RWPE1 (cell line): ENCODE results near the gene RAC3.

Source experiments
- CTCF ChIA-PET: fragments of 350-600 bp; sonication (Branson Sonifier 250); formaldehyde crosslinking; extraction: SDS; loops from one replicate; lab custom pipeline; 2021; lab: Yijun Ruan, JAX
- POLR2A ChIA-PET: fragments of 400-600 bp; formaldehyde crosslinking; extraction: SDS; loops from one replicate; lab custom pipeline; 2020; ENCODE audit warnings: antibody characterized with exemption; ENCODE audit not compliant: low non-redundant PET; lab: Yijun Ruan, JAX
- DNase-seq: peaks from one replicate; pipeline ENCODE4 v3.0.0; 2012; ENCODE audit warnings: low spot score
- H3K27ac ChIP-seq: fragments of 450-650 bp; 2 replicates; pipeline ENCODE4 v1.5.1; 2017
- TF ChIP-seq, protein P1 (sequence below): fragments of 450-650 bp; conservative IDR thresholded peaks from 2 replicates; pipeline ENCODE4 v1.5.1; 2017; ENCODE audit warnings: low read depth, mild to moderate bottlenecking

RAC3 gene

DNA sequence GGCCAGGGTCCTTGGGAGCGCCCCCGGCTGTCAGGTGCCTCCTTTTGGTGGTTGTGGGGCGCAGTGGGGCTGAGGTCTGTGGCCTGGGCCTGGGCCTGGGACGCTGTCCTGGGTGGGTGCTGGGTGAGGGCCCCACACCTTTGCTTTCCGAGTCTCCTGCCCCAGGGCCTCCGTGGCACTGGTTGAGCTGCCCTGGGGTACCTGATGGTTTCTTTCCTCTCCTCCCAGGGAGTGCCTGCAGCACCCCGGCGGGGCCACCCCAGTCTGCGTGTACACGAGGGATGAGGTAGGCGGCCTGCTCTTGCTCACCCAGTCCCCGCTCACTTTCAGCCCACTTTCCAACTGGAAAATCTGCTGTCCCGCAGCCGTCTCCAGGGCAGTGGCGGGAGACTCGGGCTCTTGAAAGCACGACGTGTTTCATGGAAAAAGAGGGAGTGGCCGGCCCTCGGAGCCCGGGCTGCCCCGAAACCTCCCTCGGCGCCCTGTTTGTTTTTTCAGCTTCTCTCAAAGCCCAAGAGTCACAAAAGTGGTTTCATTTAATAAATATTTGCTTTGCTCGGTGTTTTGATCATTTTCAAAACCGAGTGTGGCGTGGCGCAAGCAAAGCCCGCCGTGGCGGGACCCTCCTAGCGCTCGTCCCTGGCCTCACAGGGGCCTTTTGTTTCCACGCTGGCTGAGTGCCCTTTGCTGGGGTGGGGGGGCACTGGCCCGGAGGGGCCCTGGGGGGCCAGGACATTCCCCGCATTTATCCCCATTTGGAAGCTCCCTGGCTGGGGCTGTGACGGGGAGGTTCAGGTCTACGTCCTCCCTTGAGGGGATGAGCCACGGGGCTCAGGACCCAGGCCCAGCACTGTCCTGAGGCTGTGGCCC is 36.6 kb upstream of the RAC3 start:
- peak overlapping the region; percentile 100; the same call in 1 of the 2 replicates for H3K27ac ChIP-seq
- ChIA-PET POLR2A (no interaction called here), CTCF (interaction anchor here (0.5 to 0.7 kb wide), 3 partner anchors 82 to 424 kb away, joined by 5 to 6 read pairs (median 5); no protein-coding TSS in a partner anchor)
- TF ChIP-seq, protein P1, sequence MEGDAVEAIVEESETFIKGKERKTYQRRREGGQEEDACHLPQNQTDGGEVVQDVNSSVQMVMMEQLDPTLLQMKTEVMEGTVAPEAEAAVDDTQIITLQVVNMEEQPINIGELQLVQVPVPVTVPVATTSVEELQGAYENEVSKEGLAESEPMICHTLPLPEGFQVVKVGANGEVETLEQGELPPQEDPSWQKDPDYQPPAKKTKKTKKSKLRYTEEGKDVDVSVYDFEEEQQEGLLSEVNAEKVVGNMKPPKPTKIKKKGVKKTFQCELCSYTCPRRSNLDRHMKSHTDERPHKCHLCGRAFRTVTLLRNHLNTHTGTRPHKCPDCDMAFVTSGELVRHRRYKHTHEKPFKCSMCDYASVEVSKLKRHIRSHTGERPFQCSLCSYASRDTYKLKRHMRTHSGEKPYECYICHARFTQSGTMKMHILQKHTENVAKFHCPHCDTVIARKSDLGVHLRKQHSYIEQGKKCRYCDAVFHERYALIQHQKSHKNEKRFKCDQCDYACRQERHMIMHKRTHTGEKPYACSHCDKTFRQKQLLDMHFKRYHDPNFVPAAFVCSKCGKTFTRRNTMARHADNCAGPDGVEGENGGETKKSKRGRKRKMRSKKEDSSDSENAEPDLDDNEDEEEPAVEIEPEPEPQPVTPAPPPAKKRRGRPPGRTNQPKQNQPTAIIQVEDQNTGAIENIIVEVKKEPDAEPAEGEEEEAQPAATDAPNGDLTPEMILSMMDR, result no peak
- DNase-seq, result no peak

DNA sequence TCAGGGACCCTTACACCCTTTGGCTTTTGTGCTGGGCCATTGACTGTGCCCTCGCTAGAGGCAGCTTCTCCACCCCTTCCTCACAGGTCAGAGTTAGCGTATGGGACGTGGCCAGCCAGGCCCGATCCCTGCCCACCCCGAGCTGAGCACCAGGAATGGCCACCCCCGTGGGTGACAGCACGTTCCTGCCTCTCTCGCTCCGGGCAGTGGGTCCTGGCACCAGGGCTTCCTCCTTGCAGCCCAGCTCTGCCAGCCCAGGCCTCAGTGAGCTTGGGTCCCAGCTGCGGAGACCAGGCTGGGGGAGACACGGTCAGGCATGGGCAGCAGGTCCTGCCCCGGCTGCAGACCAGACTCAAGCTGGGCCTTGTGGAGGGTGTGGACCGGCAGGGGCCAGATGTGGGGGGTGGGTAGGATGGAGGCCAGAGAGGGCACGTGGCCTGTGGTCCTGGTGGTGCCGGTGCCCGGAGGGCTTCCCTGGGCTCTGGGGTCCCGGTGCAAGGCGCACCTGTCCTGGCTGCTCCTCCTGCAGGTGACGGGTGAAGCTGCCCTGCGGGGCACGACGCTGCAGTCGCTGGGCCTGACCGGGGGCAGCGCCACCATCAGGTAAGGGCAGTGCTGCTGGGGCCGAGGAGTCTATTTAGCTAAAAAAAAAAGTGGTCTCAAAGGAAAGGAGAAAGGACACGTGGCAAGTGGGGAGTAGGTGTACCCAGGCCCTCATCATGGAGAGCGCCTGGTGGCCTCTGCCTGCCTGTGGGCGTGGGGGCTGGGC is 35.8 kb upstream of the RAC3 start:
- CTCF ChIA-PET, result interaction anchor here (0.7 kb wide), 2 partner anchors 81 to 424 kb away, joined by 5 read pairs; no protein-coding TSS in a partner anchor
- DNase-seq, result no peak

DNA sequence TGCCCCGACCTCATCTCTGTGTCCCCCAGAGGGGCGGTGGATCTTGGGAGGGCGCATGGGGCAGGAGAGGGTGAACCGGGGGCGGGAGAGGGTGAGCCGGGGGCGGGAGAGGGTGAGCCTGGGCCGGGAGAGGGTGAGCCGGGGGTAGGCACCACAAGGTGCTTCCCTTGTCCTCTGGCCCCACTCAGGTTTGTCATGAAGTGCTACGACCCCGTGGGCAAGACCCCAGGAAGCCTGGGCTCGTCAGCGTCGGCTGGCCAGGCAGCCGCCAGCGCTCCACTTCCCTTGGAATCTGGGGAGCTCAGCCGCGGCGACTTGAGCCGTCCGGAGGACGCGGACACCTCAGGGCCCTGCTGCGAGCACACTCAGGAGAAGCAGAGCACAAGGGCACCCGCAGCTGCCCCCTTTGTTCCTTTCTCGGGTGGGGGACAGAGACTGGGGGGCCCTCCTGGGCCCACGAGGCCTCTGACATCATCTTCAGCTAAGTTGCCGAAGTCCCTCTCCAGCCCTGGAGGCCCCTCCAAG is 35.2 kb upstream of the RAC3 start:
- H3K27ac ChIP-seq, result peak overlapping the region; percentile 100
- TF ChIP-seq, protein P1, result no peak
- DNase-seq, result no peak
- POLR2A ChIA-PET, result no interaction called here
- CTCF ChIA-PET, result interaction anchor here (1.4 kb wide), 1 partner anchor 18 kb away, joined by 4 read pairs; no protein-coding TSS in a partner anchor

More for the DNA sequence above, 35.8 kb upstream of the RAC3 start:
- POLR2A ChIA-PET, result no interaction called here
- TF ChIP-seq, protein P1, result no peak
- H3K27ac ChIP-seq, result peak overlapping the region; percentile 100; the same call in 1 of the 2 replicates

GRCh38 chr17:81996757-81997441 is 34.6 kb upstream of the RAC3 start:
- DNase-seq, result no peak
- H3K27ac ChIP-seq, result peak overlapping the region; percentile 100
- ChIA-PET CTCF (interaction anchor here (0.7 to 1.4 kb wide), 3 partner anchors 18 to 37 kb away, joined by 3 to 4 read pairs (median 4); no protein-coding TSS in a partner anchor), POLR2A (interaction anchor here (0.6 to 0.7 kb wide), 2 partner anchors 18 to 162 kb away, joined by 3 to 4 read pairs; partner anchors contain the start of gene PPP1R27)
- TF ChIP-seq, protein P1, result no peak

DNA sequence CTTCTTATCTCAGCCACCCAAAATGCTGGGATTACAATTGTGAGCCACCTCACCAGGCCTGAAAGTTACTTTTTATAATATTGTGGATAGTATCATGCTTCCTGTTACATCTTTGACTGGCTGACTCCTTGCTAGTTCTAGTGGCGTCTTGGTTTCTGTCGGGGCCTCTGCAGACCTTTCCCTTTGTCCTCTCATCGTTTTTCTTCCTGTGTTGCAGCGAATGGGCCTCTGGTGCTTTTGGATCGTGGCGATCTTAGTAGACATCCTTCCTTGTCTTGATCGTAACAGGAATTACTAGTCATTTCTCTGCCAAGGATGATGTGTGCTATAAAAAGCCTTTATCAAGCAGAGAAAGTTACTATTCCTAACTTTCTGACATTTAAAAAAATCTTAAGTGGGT is 33.3 kb upstream of the RAC3 start:
- POLR2A ChIA-PET, result no interaction called here
- peak overlapping the region; percentile 1; the same call in 1 of the 2 replicates for H3K27ac ChIP-seq
- CTCF ChIA-PET, result interaction anchor here (1.4 kb wide), 1 partner anchor 39 kb away, joined by 4 read pairs; no protein-coding TSS in a partner anchor
- no peak for DNase-seq
- TF ChIP-seq, protein P1, result no peak
